Measurements from ENCODE around the gene CEP295NL. TPM values are rescaled to one million over a fixed set of nuclear protein-coding genes. Genes with fewer than 3 reads are reported as not detected.
"Not testable (repeated sequence)": the region's sequence is repeated elsewhere in the genome, so short reads cannot be mapped to it uniquely, and the experiment has no call there.

The CEP295NL gene
- total and polyA plus RNA-seq, 5 donors = 0.57 to 1.3 (median 0.92) TPM

DNA sequence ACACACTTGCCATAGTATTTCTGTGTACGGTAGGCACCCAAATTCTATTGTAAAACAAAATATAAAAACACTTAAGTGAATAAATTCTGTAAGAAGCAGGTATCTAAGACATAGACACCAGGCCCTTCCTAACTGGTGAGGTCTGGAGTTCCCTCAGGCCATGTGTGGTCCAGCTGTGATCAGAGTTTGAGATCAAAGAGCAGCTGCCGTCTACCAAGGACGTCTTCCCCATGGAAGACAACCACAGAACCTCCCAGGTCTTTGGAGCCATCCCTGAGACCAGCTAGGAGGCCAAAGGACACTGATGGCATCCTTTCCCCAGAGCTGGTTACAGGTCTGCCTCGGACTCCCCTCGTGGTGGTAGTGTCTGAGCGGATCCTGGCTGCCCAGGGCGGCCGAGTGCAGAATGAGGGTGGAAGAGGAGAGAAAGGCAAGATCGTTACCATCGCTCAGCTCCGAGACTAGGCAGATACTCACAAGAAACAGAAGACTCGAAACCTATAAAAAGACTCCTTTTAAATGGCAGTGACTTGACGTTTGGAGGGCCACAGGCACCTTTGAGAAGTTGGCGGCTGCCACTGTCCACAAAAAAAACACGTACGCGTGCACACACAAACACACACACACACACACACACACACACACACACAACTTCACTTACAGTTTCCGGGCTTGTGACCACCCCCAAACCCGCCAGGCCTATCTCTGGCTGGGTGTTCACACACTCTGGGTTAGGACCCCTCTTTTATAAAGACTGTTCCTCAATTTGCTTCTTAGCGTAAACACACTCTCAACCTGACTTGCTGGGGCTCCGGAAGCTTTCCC, 14.7 kb upstream of the CEP295NL start:
- ATAC-seq (no peak), DNase-seq (no peak)
- Histone ChIP-seq H3K27ac (ENCODE audit: low read length) (no peak overlapping the region), H3K4me1 (ENCODE audit: control insufficient read depth, insufficient read depth, low read length) (peaks cover 39% of the 10 kb centered on the region), H3K9me3 (ENCODE audit: control insufficient read depth, low read length) (no peaks in the 10 kb centered on the region), H3K27me3 (ENCODE audit: control insufficient read depth, insufficient read depth) (no peaks in the 10 kb centered on the region), H3K4me3 (ENCODE audit: low read length) (no peak overlapping the region)
- WGBS = 75% methylated on average over 21 of the region's 21 CpGs
- intact Hi-C loops (cut with DNase I) = no loop called here

DNA sequence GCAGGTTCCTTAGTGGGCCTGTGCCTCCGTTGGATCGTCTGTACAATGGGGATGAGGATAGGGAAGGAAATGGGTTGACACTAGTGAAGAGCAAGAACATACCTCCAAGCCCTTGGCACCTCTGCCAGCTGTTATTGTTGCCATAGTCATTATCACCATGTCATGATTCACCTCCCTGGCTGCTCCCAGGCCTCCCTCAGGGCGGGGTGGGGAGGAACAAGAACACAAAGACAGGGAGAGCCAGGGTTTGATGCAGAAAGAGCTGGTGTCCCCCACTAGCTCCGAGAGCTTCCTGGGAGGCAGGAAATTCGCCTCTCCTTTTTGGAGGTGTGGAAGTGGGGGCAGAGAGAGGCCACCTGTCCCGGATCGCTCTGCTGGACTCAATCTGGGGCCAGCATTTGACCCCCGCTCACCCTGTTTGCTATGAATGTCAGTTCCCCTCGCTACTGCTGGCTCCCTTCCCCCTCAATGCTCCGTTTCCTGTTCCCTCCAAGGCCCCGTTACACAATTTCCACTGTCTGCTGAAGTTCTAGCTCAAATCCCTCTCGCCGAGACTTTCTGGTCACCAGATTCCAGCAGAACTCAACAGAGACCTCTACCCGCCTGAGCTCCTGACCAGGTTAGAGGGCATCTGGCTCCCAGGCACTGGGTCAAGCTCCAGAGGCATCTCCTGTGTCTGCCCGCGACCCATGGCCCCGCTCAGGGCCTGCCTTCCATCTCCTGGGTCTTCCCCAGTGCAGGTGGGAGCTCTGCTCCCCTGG, 13.1 kb upstream of the CEP295NL start:
- H3K4me3 ChIP-seq (ENCODE audit: low read length) = no peak overlapping the region
- no peaks in the 10 kb centered on the region for H3K27me3 ChIP-seq (ENCODE audit: control insufficient read depth, insufficient read depth)
- intact Hi-C loops (cut with DNase I) = no loop called here
- DNase-seq = peak; percentile 74 to 76 (median 76)
- peaks cover 30% of the 10 kb centered on the region for H3K4me1 ChIP-seq (ENCODE audit: control insufficient read depth, insufficient read depth, low read length)
- H3K27ac ChIP-seq (ENCODE audit: low read length) = peak overlapping the region; percentile 69
- H3K9me3 ChIP-seq (ENCODE audit: control insufficient read depth, low read length) = no peaks in the 10 kb centered on the region
- ATAC-seq = peak; percentile 66 to 89
- 32% methylated on average over 17 of the region's 17 CpGs for WGBS

DNA sequence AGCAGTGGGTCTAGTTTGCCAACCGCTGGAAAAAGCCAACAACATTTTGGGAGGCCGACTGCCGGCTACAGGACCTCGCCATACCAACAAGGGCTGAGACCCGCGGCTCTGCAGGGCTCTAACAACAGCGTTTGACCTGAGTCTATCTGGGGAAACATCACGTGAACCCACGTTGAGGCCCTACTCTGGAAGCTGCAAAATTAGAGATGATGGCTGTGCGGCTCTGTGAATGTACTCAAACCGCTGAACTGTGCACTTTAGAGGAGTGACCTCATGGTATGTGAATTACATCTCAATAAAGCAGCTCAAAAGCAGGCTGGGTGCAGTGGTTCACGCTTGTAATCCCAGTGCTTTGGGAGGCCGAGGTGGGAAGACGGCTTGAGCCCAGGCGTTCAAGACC, 10.1 kb upstream of the CEP295NL start:
- intact Hi-C loops (cut with DNase I) = no loop called here
- no peaks in the 10 kb centered on the region for H3K27me3 ChIP-seq (ENCODE audit: control insufficient read depth, insufficient read depth)
- H3K27ac ChIP-seq (ENCODE audit: low read length) = no peak overlapping the region
- 91% methylated on average over 15 of the region's 15 CpGs for WGBS
- H3K4me3 ChIP-seq (ENCODE audit: low read length) = no peak overlapping the region
- DNase-seq (peak in 2 of 3 donors; percentile 29 to 39), ATAC-seq (no peak)
- H3K9me3 ChIP-seq (ENCODE audit: control insufficient read depth, low read length) = no peaks in the 10 kb centered on the region
- H3K4me1 ChIP-seq (ENCODE audit: control insufficient read depth, insufficient read depth, low read length) = peaks cover 19% of the 10 kb centered on the region

DNA sequence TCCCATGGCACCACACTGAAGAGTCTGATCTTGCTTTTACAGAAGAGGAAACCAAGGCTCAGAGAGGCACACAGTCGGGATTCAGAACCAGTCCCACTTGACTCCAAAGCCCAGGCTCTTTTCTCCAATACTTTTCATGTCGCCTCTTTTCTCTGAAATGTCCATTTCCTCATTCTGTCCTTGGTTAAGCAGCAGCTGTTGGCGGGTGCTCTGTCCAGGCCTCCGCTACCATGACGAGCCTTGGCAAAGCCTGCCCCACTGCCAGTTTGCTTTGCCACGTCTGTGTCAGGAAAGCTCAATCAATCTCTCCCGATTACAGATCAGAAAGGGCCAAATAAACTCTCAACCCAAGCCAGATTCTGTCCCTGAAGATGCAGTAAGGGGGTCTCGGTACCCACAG, 9.1 kb upstream of the CEP295NL start:
- peaks cover 18% of the 10 kb centered on the region for H3K4me1 ChIP-seq (ENCODE audit: control insufficient read depth, insufficient read depth, low read length)

DNA sequence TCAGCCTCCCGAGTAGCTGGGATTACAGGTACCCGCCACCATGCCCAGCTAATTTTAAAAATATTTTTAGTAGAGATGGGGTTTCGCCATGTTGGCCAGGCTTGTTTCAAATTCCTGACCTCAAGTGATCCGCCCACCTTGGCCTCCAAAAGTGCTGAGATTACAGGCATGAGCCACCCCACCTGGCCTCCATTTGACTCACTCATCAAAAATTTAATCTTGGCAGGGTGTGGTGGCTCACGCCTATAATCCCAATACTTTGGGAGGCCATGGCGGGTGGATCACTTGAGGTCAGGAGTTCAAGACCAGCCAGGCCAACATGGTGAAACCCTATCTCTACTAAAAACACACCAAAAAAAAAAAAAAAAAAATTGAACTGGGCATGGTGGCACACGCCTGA, 8.5 kb upstream of the CEP295NL start:
- peaks cover 16% of the 10 kb centered on the region for H3K4me1 ChIP-seq (ENCODE audit: control insufficient read depth, insufficient read depth, low read length)
- ATAC-seq; H3K27ac ChIP-seq (ENCODE audit: low read length); intact Hi-C loops (cut with DNase I); H3K27me3 ChIP-seq (ENCODE audit: control insufficient read depth, insufficient read depth); H3K9me3 ChIP-seq (ENCODE audit: control insufficient read depth, low read length); H3K4me3 ChIP-seq (ENCODE audit: low read length): not testable (repeated sequence)
- peak in 1 of 3 donors; percentile 11 for DNase-seq
- WGBS = 86% methylated on average over 7 of the region's 7 CpGs

More for the DNA sequence above, 9.1 kb upstream of the CEP295NL start:
- no peaks in the 10 kb centered on the region for H3K9me3 ChIP-seq (ENCODE audit: control insufficient read depth, low read length)
- 82% methylated on average over 8 of the region's 8 CpGs for WGBS
- H3K27me3 ChIP-seq (ENCODE audit: control insufficient read depth, insufficient read depth) = no peaks in the 10 kb centered on the region
- no peak overlapping the region for H3K4me3 ChIP-seq (ENCODE audit: low read length)
- ATAC-seq (no peak), DNase-seq (peak in 2 of 3 donors; percentile 49 to 52)
- H3K27ac ChIP-seq (ENCODE audit: low read length) = no peak overlapping the region
- intact Hi-C loops (cut with DNase I) = no loop called here

DNA sequence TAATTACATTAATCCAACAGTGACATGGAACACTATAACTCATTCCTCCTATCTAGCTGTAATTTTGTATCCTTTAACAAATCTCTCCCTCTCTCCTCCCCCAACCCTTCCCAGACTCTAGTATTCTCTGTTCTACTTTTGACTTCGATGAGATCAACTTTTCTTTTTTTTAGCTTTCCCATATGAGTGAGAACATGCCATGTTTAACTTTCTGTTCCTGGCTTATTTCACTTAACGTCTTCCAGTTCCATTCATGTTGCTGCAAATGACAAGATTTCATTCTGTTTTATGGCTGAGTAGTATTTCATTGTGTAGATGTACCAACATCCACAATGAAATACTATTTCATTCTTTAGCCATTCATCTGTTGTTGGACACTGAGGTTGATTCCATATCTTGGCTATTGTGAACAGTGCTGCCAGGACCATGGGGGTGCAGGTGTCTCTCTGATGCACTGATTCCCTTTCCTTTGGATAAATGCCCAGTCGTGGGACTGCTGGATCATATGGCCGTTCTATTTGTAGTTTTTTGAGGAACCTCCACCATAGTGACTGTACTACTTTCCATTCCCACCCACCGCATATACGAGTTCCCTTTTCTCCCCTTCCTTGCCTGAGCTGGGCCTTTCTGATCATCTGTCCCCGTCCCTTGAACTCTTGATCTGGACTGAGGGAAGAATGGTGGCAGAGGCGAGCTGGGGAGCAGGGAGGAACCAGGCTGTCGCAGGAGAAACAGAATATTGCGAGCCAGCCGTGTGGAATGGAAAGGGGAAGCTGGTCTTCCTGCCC, 7.7 kb upstream of the CEP295NL start:
- Histone ChIP-seq H3K4me1 (ENCODE audit: control insufficient read depth, insufficient read depth, low read length) (peaks cover 8% of the 10 kb centered on the region), H3K27me3 (ENCODE audit: control insufficient read depth, insufficient read depth) (no peaks in the 10 kb centered on the region), H3K27ac (ENCODE audit: low read length) (no peak overlapping the region), H3K9me3 (ENCODE audit: control insufficient read depth, low read length) (no peaks in the 10 kb centered on the region), H3K4me3 (ENCODE audit: low read length) (no peak overlapping the region)
- ATAC-seq (peak; percentile 42 to 46), DNase-seq (peak in 2 of 3 donors; percentile 52 to 66)
- WGBS = 76% methylated on average over 11 of the region's 11 CpGs
- intact Hi-C loops (cut with DNase I) = no loop called here

DNA sequence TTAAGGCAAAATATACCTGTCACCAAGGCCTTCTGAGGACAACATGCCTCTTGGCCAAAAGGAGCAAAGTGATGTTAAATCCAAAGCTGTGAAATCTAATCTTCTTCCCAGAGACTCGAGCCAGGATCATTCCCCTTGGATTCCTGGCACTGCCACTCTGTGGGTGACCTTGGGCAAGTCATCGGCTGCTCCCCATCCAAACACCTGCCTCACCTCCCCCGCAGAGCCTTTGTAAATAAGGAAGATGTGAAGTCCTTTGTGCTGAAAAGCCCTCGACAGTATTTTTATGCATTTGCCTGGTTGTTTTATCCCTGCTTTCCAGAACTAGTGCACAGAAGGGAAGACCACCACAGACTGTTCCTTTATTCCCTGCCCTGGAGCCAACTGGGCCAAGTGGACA, 5.4 kb upstream of the CEP295NL start:
- Histone ChIP-seq H3K9me3 (ENCODE audit: control insufficient read depth, low read length) (no peaks in the 10 kb centered on the region), H3K27me3 (ENCODE audit: control insufficient read depth, insufficient read depth) (no peaks in the 10 kb centered on the region), H3K4me3 (ENCODE audit: low read length) (no peak overlapping the region), H3K27ac (ENCODE audit: low read length) (no peak overlapping the region), H3K4me1 (ENCODE audit: control insufficient read depth, insufficient read depth, low read length) (peaks cover 8% of the 10 kb centered on the region)
- WGBS = 44% methylated on average over 4 of the region's 4 CpGs
- DNase-seq (peak in 2 of 3 donors; percentile 31 to 37), ATAC-seq (no peak)
- intact Hi-C loops (cut with DNase I) = no loop called here

DNA sequence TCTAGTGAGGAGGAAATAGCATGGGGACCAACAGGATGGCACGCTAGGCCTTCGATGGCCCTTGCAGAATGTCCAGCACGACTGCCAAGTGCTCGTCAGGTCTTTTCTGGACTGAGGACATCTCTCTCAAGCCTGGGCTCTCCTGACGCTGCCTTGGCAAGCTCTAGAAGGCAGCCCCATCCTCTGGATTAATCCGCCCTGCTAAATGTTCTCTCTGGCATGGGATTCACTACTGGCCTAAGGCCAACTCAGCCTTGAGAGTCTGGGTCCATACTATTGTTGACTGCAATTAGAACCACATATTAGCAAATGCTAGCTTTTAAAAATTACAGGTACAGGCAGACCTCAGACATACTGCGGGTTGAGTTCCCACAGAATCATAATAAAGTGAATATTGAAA, 2.5 kb upstream of the CEP295NL start:
- no peak overlapping the region for H3K27ac ChIP-seq (ENCODE audit: low read length)
- ATAC-seq = no peak
- H3K4me1 ChIP-seq (ENCODE audit: control insufficient read depth, insufficient read depth, low read length) = peaks cover 14% of the 10 kb centered on the region
- WGBS = 73% methylated on average over 7 of the region's 7 CpGs
- intact Hi-C loops (cut with DNase I) = no loop called here
- no peaks in the 10 kb centered on the region for H3K9me3 ChIP-seq (ENCODE audit: control insufficient read depth, low read length)
- no peaks in the 10 kb centered on the region for H3K27me3 ChIP-seq (ENCODE audit: control insufficient read depth, insufficient read depth)
- H3K4me3 ChIP-seq (ENCODE audit: low read length) = no peak overlapping the region
- DNase-seq = peak in 2 of 3 donors; percentile 5 to 11

DNA sequence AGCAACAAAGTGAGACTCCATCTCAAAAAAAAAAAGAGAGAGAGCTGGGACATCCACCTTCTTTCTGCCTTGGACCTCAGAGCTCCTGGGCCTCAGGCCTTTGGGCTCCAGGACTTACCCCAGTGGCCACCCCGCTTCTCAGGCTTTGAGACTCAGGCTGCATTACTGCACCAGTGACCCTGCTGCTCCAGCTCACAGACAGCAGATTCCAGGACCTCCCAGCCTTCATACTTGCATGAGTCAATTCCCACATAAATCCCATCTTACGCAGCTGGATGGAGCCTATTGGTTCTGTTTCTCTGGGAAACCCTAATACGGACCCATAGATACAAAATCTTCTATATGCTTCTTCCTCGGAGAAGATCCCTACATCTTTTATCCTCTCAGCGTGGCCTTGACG, 2.1 kb upstream of the CEP295NL start:
- H3K4me1 ChIP-seq (ENCODE audit: control insufficient read depth, insufficient read depth, low read length) = peaks cover 14% of the 10 kb centered on the region
- 85% methylated on average over 6 of the region's 6 CpGs for WGBS

DNA sequence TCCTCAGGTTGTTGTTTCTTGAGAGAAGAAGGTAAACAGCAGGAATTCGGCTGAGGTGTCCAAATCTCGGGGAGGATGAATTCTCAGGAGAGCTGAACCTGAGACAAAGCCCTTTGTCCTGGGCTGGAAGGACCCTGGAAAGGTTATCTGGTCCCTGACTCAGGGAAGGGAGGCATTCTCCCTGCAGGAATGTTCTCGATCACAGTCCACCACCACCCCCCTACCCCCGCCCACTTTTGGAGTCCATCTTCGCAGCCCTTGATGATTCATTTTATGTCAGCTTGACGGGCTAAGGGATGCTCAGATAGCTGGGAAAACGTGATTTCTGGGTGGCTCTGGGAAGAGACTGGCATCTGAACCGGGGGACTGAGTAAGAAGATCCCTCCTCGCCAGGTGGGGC, 1.4 kb upstream of the CEP295NL start:
- no peaks in the 10 kb centered on the region for H3K27me3 ChIP-seq (ENCODE audit: control insufficient read depth, insufficient read depth)
- H3K4me3 ChIP-seq (ENCODE audit: low read length) = no peak overlapping the region
- DNase-seq (peak in 2 of 3 donors; percentile 3 to 16), ATAC-seq (no peak)
- peaks cover 14% of the 10 kb centered on the region for H3K4me1 ChIP-seq (ENCODE audit: control insufficient read depth, insufficient read depth, low read length)
- no peaks in the 10 kb centered on the region for H3K9me3 ChIP-seq (ENCODE audit: control insufficient read depth, low read length)
- WGBS = 78% methylated on average over 9 of the region's 9 CpGs
- no peak overlapping the region for H3K27ac ChIP-seq (ENCODE audit: low read length)
- intact Hi-C loops (cut with DNase I) = no loop called here

More for the DNA sequence above, 2.1 kb upstream of the CEP295NL start:
- no peaks in the 10 kb centered on the region for H3K27me3 ChIP-seq (ENCODE audit: control insufficient read depth, insufficient read depth)
- peak in 2 of 3 donors; percentile 14 to 21 for DNase-seq
- no peak overlapping the region for H3K4me3 ChIP-seq (ENCODE audit: low read length)
- ATAC-seq = no peak
- intact Hi-C loops (cut with DNase I) = no loop called here
- H3K9me3 ChIP-seq (ENCODE audit: control insufficient read depth, low read length) = no peaks in the 10 kb centered on the region
- H3K27ac ChIP-seq (ENCODE audit: low read length) = no peak overlapping the region

All from right cardiac atrium (tissue), 5 donors.